Ishikawa (cell line): Measurements from ENCODE around the gene TTC8.

ENCODE experiments used
- EP300 ChIP-seq: IDR thresholded peaks from 2 replicates; pipeline ENCODE4 v1.6.1; 2012; ENCODE audit warnings: borderline replicate concordance
- FOXM1 ChIP-seq: IDR thresholded peaks from 2 replicates; pipeline ENCODE4 v1.6.1; 2012; ENCODE audit warnings: low read depth, borderline replicate concordance
- RAD21 ChIP-seq: IDR thresholded peaks from 2 replicates; pipeline ENCODE4 v1.6.1; 2012; ENCODE audit warnings: low read depth
- USF1 ChIP-seq: IDR thresholded peaks from 2 replicates; pipeline ENCODE4 v1.6.1; 2012
- TF ChIP-seq, protein P1 (sequence below): IDR thresholded peaks from 2 replicates; pipeline ENCODE4 v1.6.1; 2012

GRCh38 chr14:88829188-88829587 lies 4.7 kb downstream of the TTC8 start:
- no peak for TF ChIP-seq USF1
- TF ChIP-seq RAD21 = no peak
- TF ChIP-seq FOXM1 = no peak
- TF ChIP-seq, protein P1, sequence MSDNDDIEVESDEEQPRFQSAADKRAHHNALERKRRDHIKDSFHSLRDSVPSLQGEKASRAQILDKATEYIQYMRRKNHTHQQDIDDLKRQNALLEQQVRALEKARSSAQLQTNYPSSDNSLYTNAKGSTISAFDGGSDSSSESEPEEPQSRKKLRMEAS = no peak
- no peak for TF ChIP-seq EP300
